Adrenal gland (tissue), 12 donors: ENCODE measurements around the gene POLR3K. TPM values are rescaled to one million over a fixed set of nuclear protein-coding genes. Genes with fewer than 3 reads are reported as not detected.

Experiments
- DNase-seq, 7 donors: peaks; one replicate each; pipeline ENCODE4 v3.0.0-alpha.2; 2019 to 2020
- H3K27ac ChIP-seq, 5 donors: fragments of 200-600 bp; sonication (generic) in 4 of 5; 1 replicate in 3 of 5; 2 replicates in 2 of 5; pipeline versions ENCODE4 v1.5.1 to v1.8.0; 2016 to 2020; ENCODE audit warnings: mild to moderate bottlenecking in 1 of 5
- H3K27me3 ChIP-seq: fragments of 200-600 bp; 2 replicates; pipeline ENCODE4 v1.8.0; 2021
- H3K36me3 ChIP-seq, 2 donors: fragments of 200-600 bp; replicated peaks in 1 of 2; 1 replicate in 1 of 2; 2 replicates in 1 of 2; pipeline versions ENCODE4 v1.5.1 to v1.8.0; 2018 to 2022
- H3K4me1 ChIP-seq, 2 donors: fragments of 200-600 bp; replicated peaks in 1 of 2; 1 replicate in 1 of 2; 2 replicates in 1 of 2; pipeline versions ENCODE4 v1.5.1 to v1.8.0; 2018 to 2021
- H3K4me3 ChIP-seq, 4 donors: fragments of 200-600 bp; sonication (generic) in 3 of 4; one replicate each; pipeline ENCODE4 v1.5.1; 2016 to 2018
- H3K9me3 ChIP-seq, 3 donors: fragments of 200-600 bp; sonication (generic) in 1 of 3; replicated peaks in 1 of 3; 1 replicate in 2 of 3; 2 replicates in 1 of 3; pipeline versions ENCODE4 v1.5.1 to v1.8.0; 2016 to 2021
- POLR2A ChIP-seq, 2 donors: fragments of 450-650 bp; IDR thresholded peaks; one replicate each; pipeline ENCODE4 v1.6.1; 2017; ENCODE audit warnings: antibody characterized with exemption in 2 of 2, mild to moderate bottlenecking in 2 of 2, moderate library complexity in 1 of 2
- WGBS, 4 donors: extraction: QIAGEN DNeasy Blood & Tissue Kit in 2 of 4; methylation state at CpG; one replicate each; pipeline versions ENCODE4 v1.1.5 to v1.1.7; 2013 to 2017; 5-methylcytosine and 5-hydroxymethylcytosine counted together
- intact Hi-C, 2 donors: fragments of 100-400 bp; cut with DNase I; formaldehyde crosslinking; loops; one replicate each; pipeline versions ENCODE4 v1.14.1 to v1.15.0; 2022 to 2023
- polyA plus RNA-seq, 3 donors: library from polyadenylated mRNA; stranded (reverse); fragments of 200-250 nt in 2 of 3; fragments of 350-450 nt in 1 of 3; fragmentation: Illumina TruSeq in 1 of 3; extraction: RNeasy Lipid Tissue Mini Kit (QIAGEN cat#74804) in 1 of 3; gene quantifications; one replicate each; pipeline ENCODE4 v1.2.3, GENCODE V29; 2013 to 2014
- total RNA-seq, 9 donors: library from RNA; depleted of rRNA in 4 of 9; stranded (reverse); fragments of >200 nt in 4 of 9; fragments of 120-200 nt in 1 of 9; fragmentation: NEBNext Ultra II Directional in 1 of 9; extraction: Animal tissue kit (Norgen Biotek cat#: 25700) in 1 of 9; gene quantifications; one replicate each; pipeline versions ENCODE4 v1.1.0 to v1.2.4, GENCODE V29; 2013 to 2023
- TF ChIP-seq, protein P1 (sequence below), 6 experiments: fragments of 450-650 bp in 4 of 6; fragments of 200-600 bp in 2 of 6; sonication (generic) in 1 of 6; IDR thresholded peaks; 1 replicate in 5 of 6; 2 replicates in 1 of 6; pipeline versions ENCODE4 v1.5.1 to v1.8.0; 2016 to 2021; ENCODE audit warnings: antibody characterized with exemption in 6 of 6, mild to moderate bottlenecking in 2 of 6, moderate library complexity in 1 of 6
- donor health status: healthy with polysubstance abuse.
- donor health status: Bipolar disorder and iron deficiency.
- donor health status: DM: yes; HTN: yes; CAD: no.
- donor health status: DM: no; HTN: no; CAD: no.
- donor health status: DM: no; HTN: no; CAD: no.
- donor health status: DM: yes; HTN: yes; CAD: no.

The POLR3K gene
- total and polyA plus RNA-seq, 12 donors = 3.6 to 21.4 (median 8.6) TPM

DNA sequence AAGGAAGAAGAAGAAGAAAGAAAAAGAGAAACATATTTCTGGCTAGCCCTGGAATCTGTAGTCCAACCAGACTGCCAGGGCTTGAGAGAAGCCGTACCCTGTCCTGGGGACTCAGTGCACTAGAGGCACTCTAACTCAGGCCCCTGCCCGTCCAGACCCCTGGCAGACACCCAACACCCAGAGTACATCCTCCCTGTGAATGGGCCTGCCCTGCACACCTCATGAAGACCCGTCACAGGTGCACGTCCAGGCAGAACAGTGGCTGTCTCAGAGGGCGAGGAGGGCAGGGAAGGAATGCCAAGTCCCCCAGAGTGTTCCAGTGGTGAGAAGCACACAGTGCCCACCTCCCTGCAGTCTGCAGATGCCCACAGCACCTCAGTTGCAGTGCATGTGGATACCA is 47.6 kb upstream of the POLR3K start:
- intact Hi-C loops = no loop called here
- peaks cover 0 to 17% of the 10 kb centered on the region in 2 donors for H3K4me1 ChIP-seq
- H3K4me3 ChIP-seq = no peak overlapping the region
- peaks cover 0 to 16% of the 10 kb centered on the region in 2 donors for H3K36me3 ChIP-seq
- peak overlapping the region in 2 of 5 donors; percentile 66 to 74 for H3K27ac ChIP-seq
- no peaks in the 10 kb centered on the region for H3K9me3 ChIP-seq
- WGBS, 4 donors = 76 to 90% (median 83%) methylated on average over 5 of the region's 5 CpGs
- TF ChIP-seq, protein P1, sequence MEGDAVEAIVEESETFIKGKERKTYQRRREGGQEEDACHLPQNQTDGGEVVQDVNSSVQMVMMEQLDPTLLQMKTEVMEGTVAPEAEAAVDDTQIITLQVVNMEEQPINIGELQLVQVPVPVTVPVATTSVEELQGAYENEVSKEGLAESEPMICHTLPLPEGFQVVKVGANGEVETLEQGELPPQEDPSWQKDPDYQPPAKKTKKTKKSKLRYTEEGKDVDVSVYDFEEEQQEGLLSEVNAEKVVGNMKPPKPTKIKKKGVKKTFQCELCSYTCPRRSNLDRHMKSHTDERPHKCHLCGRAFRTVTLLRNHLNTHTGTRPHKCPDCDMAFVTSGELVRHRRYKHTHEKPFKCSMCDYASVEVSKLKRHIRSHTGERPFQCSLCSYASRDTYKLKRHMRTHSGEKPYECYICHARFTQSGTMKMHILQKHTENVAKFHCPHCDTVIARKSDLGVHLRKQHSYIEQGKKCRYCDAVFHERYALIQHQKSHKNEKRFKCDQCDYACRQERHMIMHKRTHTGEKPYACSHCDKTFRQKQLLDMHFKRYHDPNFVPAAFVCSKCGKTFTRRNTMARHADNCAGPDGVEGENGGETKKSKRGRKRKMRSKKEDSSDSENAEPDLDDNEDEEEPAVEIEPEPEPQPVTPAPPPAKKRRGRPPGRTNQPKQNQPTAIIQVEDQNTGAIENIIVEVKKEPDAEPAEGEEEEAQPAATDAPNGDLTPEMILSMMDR (IDR thresholded peaks at IDR 0.05) = no peak
- no peak for TF ChIP-seq POLR2A (IDR thresholded peaks at IDR 0.05)
- H3K27me3 ChIP-seq = no peaks in the 10 kb centered on the region
- DNase-seq = no peak

DNA sequence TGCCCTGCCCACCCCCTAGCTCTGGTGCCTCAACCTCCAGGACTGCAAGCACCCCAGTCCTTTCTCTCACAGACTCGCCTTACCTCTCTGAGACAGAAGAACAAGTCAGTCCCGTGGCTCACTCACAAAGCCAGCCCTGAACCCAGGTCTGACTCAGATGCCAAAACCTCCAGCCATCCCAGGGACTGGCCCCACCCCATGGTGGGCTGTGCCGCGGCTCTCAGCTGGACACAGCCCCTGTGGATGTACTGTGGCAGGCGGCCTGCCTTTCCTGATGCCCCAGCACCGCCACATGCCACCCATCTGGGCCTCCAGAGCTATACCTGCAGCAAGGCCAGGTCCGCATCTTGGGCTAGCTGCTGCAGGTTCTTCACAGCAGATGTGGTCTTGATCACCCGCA is 44.4 kb upstream of the POLR3K start:
- Histone ChIP-seq H3K27ac (no peak overlapping the region), H3K27me3 (no peaks in the 10 kb centered on the region), H3K4me3 (no peak overlapping the region), H3K4me1 (peaks cover 0 to 9% of the 10 kb centered on the region in 2 donors), H3K9me3 (no peaks in the 10 kb centered on the region), H3K36me3 (peaks cover 0 to 12% of the 10 kb centered on the region in 2 donors)
- WGBS, 4 donors = 70 to 92% (median 83%) methylated on average over 3 to 8 of the region's 8 CpGs
- DNase-seq = no peak
- TF ChIP-seq, protein P1 (IDR thresholded peaks at IDR 0.05) = no peak
- TF ChIP-seq POLR2A (IDR thresholded peaks at IDR 0.05) = no peak
- intact Hi-C loops = loop anchor here in 1 of 2 donors (2.0 kb wide), 1 partner anchor 31 kb away; no protein-coding TSS in a partner anchor

DNA sequence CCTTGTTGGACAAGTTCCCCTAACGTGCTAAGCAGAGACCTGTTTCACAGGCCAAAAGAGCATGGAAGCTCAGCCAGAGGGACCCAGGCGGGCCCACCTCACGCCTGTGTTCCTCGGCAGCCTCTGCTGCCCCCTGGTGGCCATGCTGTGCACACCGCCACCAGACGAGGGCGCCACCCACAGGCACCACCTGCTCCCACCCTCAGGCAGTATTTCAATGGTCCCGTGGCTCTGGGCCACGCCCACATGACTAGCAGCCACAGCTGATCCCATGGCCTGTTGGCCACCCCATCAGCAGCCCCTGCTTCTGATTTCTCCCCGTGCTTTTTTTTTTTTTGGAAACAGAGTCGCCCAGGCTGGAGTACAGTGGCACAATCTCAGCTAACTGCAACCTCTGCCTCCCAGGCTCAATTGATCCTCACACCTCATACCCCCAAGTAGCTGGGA is 43.5 kb upstream of the POLR3K start:
- H3K4me3 ChIP-seq = no peak overlapping the region
- peaks cover 0 to 5% of the 10 kb centered on the region in 2 donors for H3K4me1 ChIP-seq
- no peak overlapping the region for H3K27ac ChIP-seq
- TF ChIP-seq POLR2A (IDR thresholded peaks at IDR 0.05) = no peak
- TF ChIP-seq, protein P1 (IDR thresholded peaks at IDR 0.05) = peak; percentile 97 to 100 (median 99)
- H3K9me3 ChIP-seq = no peaks in the 10 kb centered on the region
- no peaks in the 10 kb centered on the region for H3K27me3 ChIP-seq
- DNase-seq = peak; percentile 87 to 95 (median 93)
- intact Hi-C loops = loop anchor here in 1 of 2 donors (2.0 kb wide), 1 partner anchor 30 kb away; no protein-coding TSS in a partner anchor
- WGBS, 4 donors = 9 to 13% (median 11%) methylated on average over 7 to 11 of the region's 11 CpGs
- H3K36me3 ChIP-seq = peaks cover 0 to 12% of the 10 kb centered on the region in 2 donors

DNA sequence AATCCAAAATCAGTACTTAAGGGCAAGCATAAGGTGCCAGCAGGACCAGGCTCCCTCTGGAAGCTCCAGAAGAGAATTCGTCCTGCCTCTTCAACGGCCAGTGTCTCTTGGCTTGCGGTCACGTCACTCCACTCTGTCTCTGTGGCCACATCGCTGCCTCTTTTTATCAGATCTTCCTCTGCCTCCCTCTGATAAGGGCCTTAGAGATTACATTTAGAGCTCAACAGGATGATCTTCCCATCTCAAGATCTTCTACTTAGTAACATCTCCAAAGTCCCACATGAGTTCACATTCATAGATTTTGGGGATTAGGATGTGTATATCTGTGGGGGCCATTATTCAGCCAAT is 41.5 kb upstream of the POLR3K start:
- peaks cover 0 to 19% of the 10 kb centered on the region in 2 donors for H3K36me3 ChIP-seq
- H3K9me3 ChIP-seq = no peaks in the 10 kb centered on the region
- H3K27me3 ChIP-seq = no peaks in the 10 kb centered on the region
- WGBS, 4 donors = 85 to 94% (median 90%) methylated on average over 5 of the region's 5 CpGs
- no peak for DNase-seq
- intact Hi-C loops = no loop called here
- no peak overlapping the region for H3K4me3 ChIP-seq
- H3K4me1 ChIP-seq = peaks cover 0 to 7% of the 10 kb centered on the region in 2 donors
- H3K27ac ChIP-seq = no peak overlapping the region
- no peak for TF ChIP-seq POLR2A (IDR thresholded peaks at IDR 0.05)
- TF ChIP-seq, protein P1 (IDR thresholded peaks at IDR 0.05) = no peak
